ENCODE results near the gene ZSWIM8.

DNA sequence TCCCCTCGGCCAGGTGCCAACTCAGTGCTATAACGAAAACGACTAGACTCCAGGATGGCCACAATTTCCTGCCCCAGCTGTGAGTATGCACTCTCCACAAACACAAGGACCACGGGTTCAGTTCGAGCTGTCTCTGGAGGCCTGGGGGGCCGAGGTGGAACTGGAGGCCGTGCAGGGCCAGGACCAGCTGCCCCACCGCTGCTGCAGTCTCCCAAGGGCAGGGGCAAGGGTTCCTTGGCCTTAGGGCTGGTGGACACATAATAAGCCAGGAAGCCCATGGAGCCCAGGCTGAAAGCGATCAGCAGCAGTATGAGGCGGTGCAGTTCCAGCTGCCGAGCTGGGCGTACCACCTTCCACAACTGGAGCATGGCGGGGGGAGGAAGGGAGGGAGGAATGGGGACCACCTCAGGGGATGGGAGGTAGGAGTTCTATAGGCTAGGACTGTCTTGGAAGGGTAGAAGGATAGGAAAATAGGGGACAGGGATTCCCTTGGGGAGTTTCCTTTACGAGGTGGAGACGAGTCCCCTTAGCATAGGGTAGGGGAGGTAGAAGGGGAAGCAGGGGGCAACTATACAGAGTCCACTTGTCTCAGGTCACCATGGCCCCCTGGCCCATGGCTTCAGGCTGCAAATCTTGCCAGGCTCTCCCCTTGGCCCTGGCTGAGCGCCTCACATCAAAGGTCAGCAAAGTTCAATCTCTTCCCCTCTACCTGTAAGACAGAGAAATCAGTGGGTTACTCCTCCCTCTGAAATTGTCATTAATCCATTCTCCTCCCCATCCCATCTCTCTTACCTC lies 22.8 kb downstream of the ZSWIM8 start:
- TF ChIP-seq, protein P1, sequence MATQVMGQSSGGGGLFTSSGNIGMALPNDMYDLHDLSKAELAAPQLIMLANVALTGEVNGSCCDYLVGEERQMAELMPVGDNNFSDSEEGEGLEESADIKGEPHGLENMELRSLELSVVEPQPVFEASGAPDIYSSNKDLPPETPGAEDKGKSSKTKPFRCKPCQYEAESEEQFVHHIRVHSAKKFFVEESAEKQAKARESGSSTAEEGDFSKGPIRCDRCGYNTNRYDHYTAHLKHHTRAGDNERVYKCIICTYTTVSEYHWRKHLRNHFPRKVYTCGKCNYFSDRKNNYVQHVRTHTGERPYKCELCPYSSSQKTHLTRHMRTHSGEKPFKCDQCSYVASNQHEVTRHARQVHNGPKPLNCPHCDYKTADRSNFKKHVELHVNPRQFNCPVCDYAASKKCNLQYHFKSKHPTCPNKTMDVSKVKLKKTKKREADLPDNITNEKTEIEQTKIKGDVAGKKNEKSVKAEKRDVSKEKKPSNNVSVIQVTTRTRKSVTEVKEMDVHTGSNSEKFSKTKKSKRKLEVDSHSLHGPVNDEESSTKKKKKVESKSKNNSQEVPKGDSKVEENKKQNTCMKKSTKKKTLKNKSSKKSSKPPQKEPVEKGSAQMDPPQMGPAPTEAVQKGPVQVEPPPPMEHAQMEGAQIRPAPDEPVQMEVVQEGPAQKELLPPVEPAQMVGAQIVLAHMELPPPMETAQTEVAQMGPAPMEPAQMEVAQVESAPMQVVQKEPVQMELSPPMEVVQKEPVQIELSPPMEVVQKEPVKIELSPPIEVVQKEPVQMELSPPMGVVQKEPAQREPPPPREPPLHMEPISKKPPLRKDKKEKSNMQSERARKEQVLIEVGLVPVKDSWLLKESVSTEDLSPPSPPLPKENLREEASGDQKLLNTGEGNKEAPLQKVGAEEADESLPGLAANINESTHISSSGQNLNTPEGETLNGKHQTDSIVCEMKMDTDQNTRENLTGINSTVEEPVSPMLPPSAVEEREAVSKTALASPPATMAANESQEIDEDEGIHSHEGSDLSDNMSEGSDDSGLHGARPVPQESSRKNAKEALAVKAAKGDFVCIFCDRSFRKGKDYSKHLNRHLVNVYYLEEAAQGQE (IDR thresholded peaks at IDR 0.05; ENCODE audit: unreplicated experiment) = no peak
- TF ChIP-seq, protein P2, sequence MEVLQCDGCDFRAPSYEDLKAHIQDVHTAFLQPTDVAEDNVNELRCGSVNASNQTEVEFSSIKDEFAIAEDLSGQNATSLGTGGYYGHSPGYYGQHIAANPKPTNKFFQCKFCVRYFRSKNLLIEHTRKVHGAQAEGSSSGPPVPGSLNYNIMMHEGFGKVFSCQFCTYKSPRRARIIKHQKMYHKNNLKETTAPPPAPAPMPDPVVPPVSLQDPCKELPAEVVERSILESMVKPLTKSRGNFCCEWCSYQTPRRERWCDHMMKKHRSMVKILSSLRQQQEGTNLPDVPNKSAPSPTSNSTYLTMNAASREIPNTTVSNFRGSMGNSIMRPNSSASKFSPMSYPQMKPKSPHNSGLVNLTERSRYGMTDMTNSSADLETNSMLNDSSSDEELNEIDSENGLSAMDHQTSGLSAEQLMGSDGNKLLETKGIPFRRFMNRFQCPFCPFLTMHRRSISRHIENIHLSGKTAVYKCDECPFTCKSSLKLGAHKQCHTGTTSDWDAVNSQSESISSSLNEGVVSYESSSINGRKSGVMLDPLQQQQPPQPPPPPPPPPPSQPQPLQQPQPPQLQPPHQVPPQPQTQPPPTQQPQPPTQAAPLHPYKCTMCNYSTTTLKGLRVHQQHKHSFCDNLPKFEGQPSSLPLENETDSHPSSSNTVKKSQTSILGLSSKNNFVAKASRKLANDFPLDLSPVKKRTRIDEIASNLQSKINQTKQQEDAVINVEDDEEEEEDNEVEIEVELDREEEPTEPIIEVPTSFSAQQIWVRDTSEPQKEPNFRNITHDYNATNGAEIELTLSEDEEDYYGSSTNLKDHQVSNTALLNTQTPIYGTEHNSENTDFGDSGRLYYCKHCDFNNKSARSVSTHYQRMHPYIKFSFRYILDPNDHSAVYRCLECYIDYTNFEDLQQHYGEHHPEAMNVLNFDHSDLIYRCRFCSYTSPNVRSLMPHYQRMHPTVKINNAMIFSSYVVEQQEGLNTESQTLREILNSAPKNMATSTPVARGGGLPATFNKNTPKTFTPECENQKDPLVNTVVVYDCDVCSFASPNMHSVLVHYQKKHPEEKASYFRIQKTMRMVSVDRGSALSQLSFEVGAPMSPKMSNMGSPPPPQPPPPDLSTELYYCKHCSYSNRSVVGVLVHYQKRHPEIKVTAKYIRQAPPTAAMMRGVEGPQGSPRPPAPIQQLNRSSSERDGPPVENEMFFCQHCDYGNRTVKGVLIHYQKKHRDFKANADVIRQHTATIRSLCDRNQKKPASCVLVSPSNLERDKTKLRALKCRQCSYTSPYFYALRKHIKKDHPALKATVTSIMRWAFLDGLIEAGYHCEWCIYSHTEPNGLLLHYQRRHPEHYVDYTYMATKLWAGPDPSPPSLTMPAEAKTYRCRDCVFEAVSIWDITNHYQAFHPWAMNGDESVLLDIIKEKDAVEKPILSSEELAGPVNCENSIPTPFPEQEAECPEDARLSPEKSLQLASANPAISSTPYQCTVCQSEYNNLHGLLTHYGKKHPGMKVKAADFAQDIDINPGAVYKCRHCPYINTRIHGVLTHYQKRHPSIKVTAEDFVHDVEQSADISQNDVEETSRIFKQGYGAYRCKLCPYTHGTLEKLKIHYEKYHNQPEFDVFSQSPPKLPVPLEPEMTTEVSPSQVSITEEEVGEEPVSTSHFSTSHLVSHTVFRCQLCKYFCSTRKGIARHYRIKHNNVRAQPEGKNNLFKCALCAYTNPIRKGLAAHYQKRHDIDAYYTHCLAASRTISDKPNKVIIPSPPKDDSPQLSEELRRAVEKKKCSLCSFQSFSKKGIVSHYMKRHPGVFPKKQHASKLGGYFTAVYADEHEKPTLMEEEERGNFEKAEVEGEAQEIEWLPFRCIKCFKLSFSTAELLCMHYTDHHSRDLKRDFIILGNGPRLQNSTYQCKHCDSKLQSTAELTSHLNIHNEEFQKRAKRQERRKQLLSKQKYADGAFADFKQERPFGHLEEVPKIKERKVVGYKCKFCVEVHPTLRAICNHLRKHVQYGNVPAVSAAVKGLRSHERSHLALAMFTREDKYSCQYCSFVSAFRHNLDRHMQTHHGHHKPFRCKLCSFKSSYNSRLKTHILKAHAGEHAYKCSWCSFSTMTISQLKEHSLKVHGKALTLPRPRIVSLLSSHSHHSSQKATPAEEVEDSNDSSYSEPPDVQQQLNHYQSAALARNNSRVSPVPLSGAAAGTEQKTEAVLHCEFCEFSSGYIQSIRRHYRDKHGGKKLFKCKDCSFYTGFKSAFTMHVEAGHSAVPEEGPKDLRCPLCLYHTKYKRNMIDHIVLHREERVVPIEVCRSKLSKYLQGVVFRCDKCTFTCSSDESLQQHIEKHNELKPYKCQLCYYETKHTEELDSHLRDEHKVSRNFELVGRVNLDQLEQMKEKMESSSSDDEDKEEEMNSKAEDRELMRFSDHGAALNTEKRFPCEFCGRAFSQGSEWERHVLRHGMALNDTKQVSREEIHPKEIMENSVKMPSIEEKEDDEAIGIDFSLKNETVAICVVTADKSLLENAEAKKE (CRISPR knock-in tag; IDR thresholded peaks at IDR 0.05) = no peak
- TF ChIP-seq EZH2 (IDR thresholded peaks at IDR 0.05; ENCODE audit: low read depth, unreplicated experiment) = no peak
- TF ChIP-seq, protein P3, sequence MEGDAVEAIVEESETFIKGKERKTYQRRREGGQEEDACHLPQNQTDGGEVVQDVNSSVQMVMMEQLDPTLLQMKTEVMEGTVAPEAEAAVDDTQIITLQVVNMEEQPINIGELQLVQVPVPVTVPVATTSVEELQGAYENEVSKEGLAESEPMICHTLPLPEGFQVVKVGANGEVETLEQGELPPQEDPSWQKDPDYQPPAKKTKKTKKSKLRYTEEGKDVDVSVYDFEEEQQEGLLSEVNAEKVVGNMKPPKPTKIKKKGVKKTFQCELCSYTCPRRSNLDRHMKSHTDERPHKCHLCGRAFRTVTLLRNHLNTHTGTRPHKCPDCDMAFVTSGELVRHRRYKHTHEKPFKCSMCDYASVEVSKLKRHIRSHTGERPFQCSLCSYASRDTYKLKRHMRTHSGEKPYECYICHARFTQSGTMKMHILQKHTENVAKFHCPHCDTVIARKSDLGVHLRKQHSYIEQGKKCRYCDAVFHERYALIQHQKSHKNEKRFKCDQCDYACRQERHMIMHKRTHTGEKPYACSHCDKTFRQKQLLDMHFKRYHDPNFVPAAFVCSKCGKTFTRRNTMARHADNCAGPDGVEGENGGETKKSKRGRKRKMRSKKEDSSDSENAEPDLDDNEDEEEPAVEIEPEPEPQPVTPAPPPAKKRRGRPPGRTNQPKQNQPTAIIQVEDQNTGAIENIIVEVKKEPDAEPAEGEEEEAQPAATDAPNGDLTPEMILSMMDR (conservative IDR thresholded peaks at IDR 0.05; ENCODE audit: low read depth in 2 of 2) = no peak
- TF ChIP-seq EZH2phosphoT487 (IDR thresholded peaks at IDR 0.05; ENCODE audit: unreplicated experiment) = no peak
- no peak for TF ChIP-seq POLR2AphosphoS5 (IDR thresholded peaks at IDR 0.05; ENCODE audit: low read depth)

Measured in GM23338 (cell line).